Dermis microvascular lymphatic vessel endothelial cell (primary cell): ENCODE measurements around the gene SDK1. TPM values are rescaled to one million over a fixed set of nuclear protein-coding genes. Genes with fewer than 3 reads are reported as not detected.

Experiments used
- DNase-seq, 2 donors: peaks; one replicate each; pipeline versions ENCODE4 v3.0.0 to v3.0.0-alpha.2; 2010; ENCODE audit warnings: low read depth in 2 of 2
- total RNA-seq: library from RNA; depleted of rRNA; stranded (reverse); fragments of >200 nt; gene quantifications from 2 replicates; pipeline ENCODE4 v1.2.1, GENCODE V29; 2014

SDK1 gene
- total RNA-seq, 1 donor from 2014 or later: 0.39 TPM

GRCh38 chr7:3455806-3456595 is 154.9 kb downstream of the SDK1 start:
- peak in 1 of 2 donors; percentile 51 for DNase-seq

GRCh38 chr7:3459111-3459510 is 158.1 kb downstream of the SDK1 start:
- DNase-seq: no peak

- DNase-seq: no peak
Observed at GRCh38 chr7:3461923-3462322, 160.9 kb downstream of the SDK1 start.

GRCh38 chr7:3463696-3464095 is 162.6 kb downstream of the SDK1 start:
- no peak for DNase-seq

- no peak for DNase-seq
Observed at GRCh38 chr7:3464900-3465622, 164.0 kb downstream of the SDK1 start.

- DNase-seq: no peak
Observed at GRCh38 chr7:3466261-3466660, 165.2 kb downstream of the SDK1 start.

- no peak for DNase-seq
Observed at GRCh38 chr7:3469641-3470040, 168.6 kb downstream of the SDK1 start.

GRCh38 chr7:3480197-3480596 is 179.1 kb downstream of the SDK1 start:
- DNase-seq: no peak

GRCh38 chr7:3481435-3481834 is 180.4 kb downstream of the SDK1 start:
- no peak for DNase-seq

- DNase-seq: peak; percentile 7 to 56
Observed at GRCh38 chr7:3482147-3482921, 181.3 kb downstream of the SDK1 start.

GRCh38 chr7:3486841-3487240 is 185.8 kb downstream of the SDK1 start:
- DNase-seq: no peak

- no peak for DNase-seq
Observed at GRCh38 chr7:3488829-3489228, 187.8 kb downstream of the SDK1 start.

GRCh38 chr7:3493499-3493898 is 192.4 kb downstream of the SDK1 start:
- DNase-seq: peak in 1 of 2 donors; percentile 49

GRCh38 chr7:3494947-3495346 is 193.9 kb downstream of the SDK1 start:
- no peak for DNase-seq

GRCh38 chr7:3495530-3495929 is 194.5 kb downstream of the SDK1 start:
- DNase-seq: no peak

GRCh38 chr7:3495954-3496353 is 194.9 kb downstream of the SDK1 start:
- no peak for DNase-seq

GRCh38 chr7:3497796-3498195 is 196.7 kb downstream of the SDK1 start:
- no peak for DNase-seq

GRCh38 chr7:3501671-3502070 is 200.6 kb downstream of the SDK1 start:
- no peak for DNase-seq

GRCh38 chr7:3504384-3504783 is 203.3 kb downstream of the SDK1 start:
- no peak for DNase-seq

- no peak for DNase-seq
Observed at GRCh38 chr7:3510101-3511020, 209.3 kb downstream of the SDK1 start.

GRCh38 chr7:3517344-3517743 is 216.3 kb downstream of the SDK1 start:
- no peak for DNase-seq
